ENCODE data around the gene RELN. TPM values are rescaled to one million over a fixed set of nuclear protein-coding genes. Genes with fewer than 3 reads are reported as not detected.

RELN gene
- total RNA-seq, 4 donors from 2014 or later = 0.02 to 0.73 (median 0.39) TPM; not detected in 1

DNA sequence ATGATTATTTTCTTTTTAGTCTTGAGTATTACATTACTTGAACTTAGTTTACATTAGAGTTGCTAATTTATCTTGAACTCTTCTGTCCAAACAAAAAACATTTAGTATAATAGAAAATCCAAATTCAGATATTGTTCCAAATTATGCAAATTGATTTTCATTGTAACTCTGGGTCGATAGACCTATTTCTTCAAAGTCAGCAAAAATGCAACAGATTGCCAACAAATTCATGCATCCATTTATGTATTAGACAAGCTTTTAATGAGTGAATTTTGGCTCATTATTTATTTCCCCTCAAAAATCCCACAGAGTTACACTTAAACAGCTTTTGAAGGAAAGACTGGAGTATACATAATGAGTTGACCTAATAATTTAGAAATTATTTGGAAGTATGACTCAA is 240.8 kb downstream of the RELN start:
- H3K27ac ChIP-seq = no peak overlapping the region
- H3K9me3 ChIP-seq = no peaks in the 10 kb centered on the region
- in situ Hi-C loops (cut with MboI; ENCODE audit: low sequenced_read_pairs in 4 of 4) (no loop called here), intact Hi-C loops (cut with DNase I; ENCODE audit: low total_unique reads) (no loop called here)
- no peaks in the 10 kb centered on the region for H3K27me3 ChIP-seq
- no peak overlapping the region for H3K4me3 ChIP-seq
- no peak for DNase-seq
- no peaks in the 10 kb centered on the region for H3K4me1 ChIP-seq
- TF ChIP-seq POLR2A (IDR thresholded peaks at IDR 0.05) (no peak), CTCF (IDR thresholded peaks at IDR 0.05 in 4 of 5, conservative IDR thresholded peaks at IDR 0.05 in 1 of 5) (no peak)
- ATAC-seq = no peak
- no peaks in the 10 kb centered on the region for H3K36me3 ChIP-seq

GRCh38 chr7:103735377-103735776 is 254.1 kb downstream of the RELN start:
- ATAC-seq (no peak), DNase-seq (no peak)
- Histone ChIP-seq H3K4me3 (no peak overlapping the region), H3K27me3 (no peaks in the 10 kb centered on the region), H3K36me3 (no peaks in the 10 kb centered on the region), H3K9me3 (no peaks in the 10 kb centered on the region), H3K4me1 (no peaks in the 10 kb centered on the region), H3K27ac (no peak overlapping the region)
- intact Hi-C loops (cut with DNase I; ENCODE audit: low total_unique reads) (no loop called here), in situ Hi-C loops (cut with MboI; ENCODE audit: low sequenced_read_pairs in 4 of 4) (no loop called here)
- no peak for TF ChIP-seq CTCF (IDR thresholded peaks at IDR 0.05 in 4 of 5, conservative IDR thresholded peaks at IDR 0.05 in 1 of 5)
- TF ChIP-seq POLR2A (IDR thresholded peaks at IDR 0.05) = no peak

DNA sequence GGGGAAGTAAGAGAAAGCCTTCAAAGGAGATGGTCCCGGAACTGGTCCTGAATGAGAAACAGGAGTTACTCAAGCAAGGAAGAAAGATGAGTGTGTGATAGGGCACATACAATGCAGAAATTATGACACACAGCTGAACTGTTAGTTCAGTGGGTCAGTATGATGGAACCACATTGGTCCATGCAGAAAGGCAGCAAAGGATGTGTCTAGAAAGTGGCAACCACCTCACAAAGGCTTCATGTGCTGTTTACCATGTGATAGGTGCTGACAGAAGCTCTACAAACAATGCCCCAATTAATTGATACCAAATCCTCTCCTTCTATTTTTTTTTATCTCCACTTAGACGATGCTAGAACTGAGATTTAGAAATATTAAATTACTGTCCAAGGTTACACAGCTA is 258.3 kb downstream of the RELN start:
- intact Hi-C loops (cut with DNase I; ENCODE audit: low total_unique reads) = no loop called here
- no peaks in the 10 kb centered on the region for H3K27me3 ChIP-seq
- H3K27ac ChIP-seq = no peak overlapping the region
- in situ Hi-C loops (cut with MboI; ENCODE audit: low sequenced_read_pairs in 4 of 4) = no loop called here
- no peak for ATAC-seq
- no peak overlapping the region for H3K4me3 ChIP-seq
- no peaks in the 10 kb centered on the region for H3K9me3 ChIP-seq
- no peaks in the 10 kb centered on the region for H3K36me3 ChIP-seq
- no peaks in the 10 kb centered on the region for H3K4me1 ChIP-seq
- no peak for TF ChIP-seq CTCF (IDR thresholded peaks at IDR 0.05 in 4 of 5, conservative IDR thresholded peaks at IDR 0.05 in 1 of 5)
- no peak for TF ChIP-seq POLR2A (IDR thresholded peaks at IDR 0.05)
- DNase-seq = no peak

DNA sequence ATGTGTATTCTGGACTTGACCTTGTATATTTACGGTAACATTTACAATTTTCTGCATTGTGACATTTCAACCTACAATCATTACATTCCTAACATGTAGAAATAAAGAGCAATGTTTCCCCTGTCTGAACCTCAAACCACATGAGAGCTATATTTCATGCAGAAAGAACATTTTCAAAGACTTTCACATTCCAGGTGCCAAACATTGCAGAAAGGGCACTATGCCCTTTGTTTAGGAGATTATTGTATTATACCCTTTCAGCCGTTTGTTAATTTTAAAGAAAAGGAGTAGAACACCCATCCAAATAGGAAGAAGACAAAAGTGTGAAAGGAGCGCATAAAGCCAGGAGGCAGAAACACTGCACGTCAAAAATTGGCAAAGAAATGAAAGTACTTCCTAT is 260.4 kb downstream of the RELN start:
- TF ChIP-seq CTCF (IDR thresholded peaks at IDR 0.05 in 4 of 5, conservative IDR thresholded peaks at IDR 0.05 in 1 of 5) (no peak), POLR2A (IDR thresholded peaks at IDR 0.05) (no peak)
- no peak for ATAC-seq
- Histone ChIP-seq H3K27ac (no peak overlapping the region), H3K4me3 (no peak overlapping the region), H3K4me1 (no peaks in the 10 kb centered on the region), H3K27me3 (no peaks in the 10 kb centered on the region), H3K36me3 (no peaks in the 10 kb centered on the region), H3K9me3 (no peaks in the 10 kb centered on the region)
- in situ Hi-C loops (cut with MboI; ENCODE audit: low sequenced_read_pairs in 4 of 4) (no loop called here), intact Hi-C loops (cut with DNase I; ENCODE audit: low total_unique reads) (no loop called here)
- DNase-seq = no peak

GRCh38 chr7:103727982-103728610 is 261.4 kb downstream of the RELN start:
- intact Hi-C loops (cut with DNase I; ENCODE audit: low total_unique reads) (no loop called here), in situ Hi-C loops (cut with MboI; ENCODE audit: low sequenced_read_pairs in 4 of 4) (no loop called here)
- DNase-seq = no peak
- Histone ChIP-seq H3K27ac (no peak overlapping the region), H3K4me1 (no peaks in the 10 kb centered on the region), H3K4me3 (no peak overlapping the region), H3K36me3 (no peaks in the 10 kb centered on the region), H3K27me3 (no peaks in the 10 kb centered on the region), H3K9me3 (no peaks in the 10 kb centered on the region)
- no peak for TF ChIP-seq POLR2A (IDR thresholded peaks at IDR 0.05)
- TF ChIP-seq CTCF (IDR thresholded peaks at IDR 0.05 in 4 of 5, conservative IDR thresholded peaks at IDR 0.05 in 1 of 5) = no peak
- ATAC-seq = no peak

All from gastrocnemius medialis (tissue), 4 donors.